Sigmoid colon (tissue), 4 donors: Measurements from ENCODE around the gene RPS6KA2.

Experiments
- EP300 ChIP-seq, 4 donors: sonication (generic); formaldehyde crosslinking; IDR thresholded peaks; one replicate each; pipeline ENCODE4 v1.6.1; 2017; ENCODE audit warnings: antibody characterized with exemption in 4 of 4
- POLR2AphosphoS5 ChIP-seq, 4 donors: sonication (generic); formaldehyde crosslinking; IDR thresholded peaks; one replicate each; pipeline ENCODE4 v1.6.1; 2017; ENCODE audit warnings: antibody characterized with exemption in 4 of 4
- TF ChIP-seq, protein P1 (sequence below), 4 experiments: fragments of 450-650 bp in 3 of 4; fragments of 200-600 bp in 1 of 4; IDR thresholded peaks; one replicate each; pipeline ENCODE4 v1.5.1; 2016 to 2019; ENCODE audit warnings: antibody characterized with exemption in 4 of 4, mild to moderate bottlenecking in 3 of 4, moderate library complexity in 2 of 4

- no peak for TF ChIP-seq EP300 (IDR thresholded peaks at IDR 0.05)
- no peak for TF ChIP-seq POLR2AphosphoS5 (IDR thresholded peaks at IDR 0.05)
- TF ChIP-seq, protein P1, sequence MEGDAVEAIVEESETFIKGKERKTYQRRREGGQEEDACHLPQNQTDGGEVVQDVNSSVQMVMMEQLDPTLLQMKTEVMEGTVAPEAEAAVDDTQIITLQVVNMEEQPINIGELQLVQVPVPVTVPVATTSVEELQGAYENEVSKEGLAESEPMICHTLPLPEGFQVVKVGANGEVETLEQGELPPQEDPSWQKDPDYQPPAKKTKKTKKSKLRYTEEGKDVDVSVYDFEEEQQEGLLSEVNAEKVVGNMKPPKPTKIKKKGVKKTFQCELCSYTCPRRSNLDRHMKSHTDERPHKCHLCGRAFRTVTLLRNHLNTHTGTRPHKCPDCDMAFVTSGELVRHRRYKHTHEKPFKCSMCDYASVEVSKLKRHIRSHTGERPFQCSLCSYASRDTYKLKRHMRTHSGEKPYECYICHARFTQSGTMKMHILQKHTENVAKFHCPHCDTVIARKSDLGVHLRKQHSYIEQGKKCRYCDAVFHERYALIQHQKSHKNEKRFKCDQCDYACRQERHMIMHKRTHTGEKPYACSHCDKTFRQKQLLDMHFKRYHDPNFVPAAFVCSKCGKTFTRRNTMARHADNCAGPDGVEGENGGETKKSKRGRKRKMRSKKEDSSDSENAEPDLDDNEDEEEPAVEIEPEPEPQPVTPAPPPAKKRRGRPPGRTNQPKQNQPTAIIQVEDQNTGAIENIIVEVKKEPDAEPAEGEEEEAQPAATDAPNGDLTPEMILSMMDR (IDR thresholded peaks at IDR 0.05): no peak
These were observed 57.8 kb downstream of the RPS6KA2 start for GRCh38 chr6:166569206-166569605.
